Left ventricle myocardium superior (tissue), 1 donor: ENCODE results near the gene CCDC181. TPM values are rescaled to one million over a fixed set of nuclear protein-coding genes. Genes with fewer than 3 reads are reported as not detected.

ENCODE experiments used
- ATAC-seq: fragments of 200-7000 bp; cut with Tn5 transposase; one replicate; pipeline ENCODE4 v1.9.1; 2020; ENCODE audit warnings: mild to moderate bottlenecking, moderate library complexity
- DNase-seq: peaks from one replicate; pipeline ENCODE4 v3.0.0-alpha.2; 2020
- intact Hi-C: fragments of 100-400 bp; cut with micrococcal nuclease; formaldehyde crosslinking; loops from one replicate; pipeline ENCODE4 v1.11.0; 2022
- total RNA-seq: library from RNA; stranded (reverse); fragmentation: NEBNext Ultra II Directional; extraction: Animal tissue kit (Norgen Biotek cat#: 25700); gene quantifications from one replicate; pipeline ENCODE4 v1.2.1, GENCODE V29; 2021
- donor health status: DM: no; HTN: yes; CAD: no; lungs with severe emphysema.

Gene CCDC181
- total RNA-seq, 1 donor from 2014 or later = 0.47 TPM

- DNase-seq (no peak), ATAC-seq (no peak)
- intact Hi-C loops = loop anchor here (2.0 kb wide), 1 partner anchor 745 kb away; no protein-coding TSS in a partner anchor
Measured at GRCh38 chr1:169347688-169348382, 79.4 kb downstream of the CCDC181 start.

DNA sequence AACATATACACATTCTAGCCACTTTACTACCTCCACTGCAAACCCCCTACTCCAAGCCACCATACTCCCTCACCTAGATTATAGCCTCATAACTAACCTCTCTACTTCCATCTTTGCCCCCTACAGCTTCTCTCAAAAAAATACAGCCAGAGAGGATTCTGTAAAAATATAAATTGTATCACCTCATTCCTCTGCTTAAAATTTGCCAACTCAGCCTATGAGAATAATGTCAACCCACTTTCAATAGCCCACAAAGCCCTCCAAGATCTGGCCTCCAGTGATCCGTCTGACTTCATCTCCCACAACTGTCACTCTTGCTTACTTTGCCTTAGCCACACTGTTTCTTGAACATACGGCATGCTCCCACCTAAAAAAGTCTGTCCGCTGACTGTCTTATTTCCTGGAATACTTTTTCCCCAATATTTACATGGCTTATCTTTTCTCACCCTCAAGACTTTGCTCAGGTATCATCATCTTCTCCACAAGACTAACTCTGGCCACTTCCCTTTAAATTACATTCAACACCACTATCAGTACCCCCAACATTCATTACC, 81.2 kb downstream of the CCDC181 start:
- ATAC-seq (no peak), DNase-seq (no peak)
- intact Hi-C loops = no loop called here

GRCh38 chr1:169345511-169345910, 81.8 kb downstream of the CCDC181 start:
- intact Hi-C loops = no loop called here
- ATAC-seq = no peak
- DNase-seq = no peak

Other genes with a start within 250 kb of the CCDC181 start
- 10.2 TPM for gene NME7, start 59.7 kb downstream of the CCDC181 start, total RNA-seq
- gene BLZF1, start 59.3 kb downstream of the CCDC181 start, total RNA-seq = 24.2 TPM
- 18.2 TPM for gene SLC19A2, start 58.5 kb upstream of the CCDC181 start, total RNA-seq
- 11.8 TPM for gene F5, start 159.0 kb upstream of the CCDC181 start, total RNA-seq
- 7.4 TPM for gene SELP, start 202.7 kb upstream of the CCDC181 start, total RNA-seq